Upper lobe of left lung (tissue), 4 donors: ENCODE measurements around the gene TCEAL9.

Experiments
- EP300 ChIP-seq, 4 donors: sonication (generic); formaldehyde crosslinking; IDR thresholded peaks; one replicate each; pipeline ENCODE4 v1.5.1; 2017; ENCODE audit warnings: antibody characterized with exemption in 4 of 4, control low read depth in 2 of 4
- POLR2A ChIP-seq, 4 donors: fragments of 450-650 bp; IDR thresholded peaks; one replicate each; pipeline ENCODE4 v1.5.1; 2016 to 2017; ENCODE audit warnings: antibody characterized with exemption in 4 of 4, mild to moderate bottlenecking in 2 of 4
- POLR2AphosphoS5 ChIP-seq, 2 donors: sonication (generic); formaldehyde crosslinking; IDR thresholded peaks; one replicate each; pipeline ENCODE4 v1.5.1; 2017; ENCODE audit warnings: antibody characterized with exemption in 2 of 2
- TF ChIP-seq, protein P1 (sequence below), 6 experiments: fragments of 450-650 bp in 4 of 6; fragments of 200-600 bp in 2 of 6; sonication (generic) in 2 of 6; IDR thresholded peaks; one replicate each; pipeline ENCODE4 v1.5.1; 2016 to 2019; ENCODE audit warnings: antibody characterized with exemption in 6 of 6

GRCh38 chrX:103384672-103385071 lies 28.4 kb downstream of the TCEAL9 start:
- TF ChIP-seq POLR2A (IDR thresholded peaks at IDR 0.05): no peak
- TF ChIP-seq, protein P1, sequence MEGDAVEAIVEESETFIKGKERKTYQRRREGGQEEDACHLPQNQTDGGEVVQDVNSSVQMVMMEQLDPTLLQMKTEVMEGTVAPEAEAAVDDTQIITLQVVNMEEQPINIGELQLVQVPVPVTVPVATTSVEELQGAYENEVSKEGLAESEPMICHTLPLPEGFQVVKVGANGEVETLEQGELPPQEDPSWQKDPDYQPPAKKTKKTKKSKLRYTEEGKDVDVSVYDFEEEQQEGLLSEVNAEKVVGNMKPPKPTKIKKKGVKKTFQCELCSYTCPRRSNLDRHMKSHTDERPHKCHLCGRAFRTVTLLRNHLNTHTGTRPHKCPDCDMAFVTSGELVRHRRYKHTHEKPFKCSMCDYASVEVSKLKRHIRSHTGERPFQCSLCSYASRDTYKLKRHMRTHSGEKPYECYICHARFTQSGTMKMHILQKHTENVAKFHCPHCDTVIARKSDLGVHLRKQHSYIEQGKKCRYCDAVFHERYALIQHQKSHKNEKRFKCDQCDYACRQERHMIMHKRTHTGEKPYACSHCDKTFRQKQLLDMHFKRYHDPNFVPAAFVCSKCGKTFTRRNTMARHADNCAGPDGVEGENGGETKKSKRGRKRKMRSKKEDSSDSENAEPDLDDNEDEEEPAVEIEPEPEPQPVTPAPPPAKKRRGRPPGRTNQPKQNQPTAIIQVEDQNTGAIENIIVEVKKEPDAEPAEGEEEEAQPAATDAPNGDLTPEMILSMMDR (IDR thresholded peaks at IDR 0.05): no peak
- TF ChIP-seq EP300 (IDR thresholded peaks at IDR 0.05): no peak
- TF ChIP-seq POLR2AphosphoS5 (IDR thresholded peaks at IDR 0.05): no peak
